GM18526 (cell line): ENCODE measurements around the gene NLRP6.

Source experiments
- POLR2A ChIP-seq: IDR thresholded peaks from 3 replicates; pipeline ENCODE4 v1.6.1; 2011; ENCODE audit not compliant: insufficient read length; ENCODE audit errors: extremely low read depth

The NLRP6 gene

DNA sequence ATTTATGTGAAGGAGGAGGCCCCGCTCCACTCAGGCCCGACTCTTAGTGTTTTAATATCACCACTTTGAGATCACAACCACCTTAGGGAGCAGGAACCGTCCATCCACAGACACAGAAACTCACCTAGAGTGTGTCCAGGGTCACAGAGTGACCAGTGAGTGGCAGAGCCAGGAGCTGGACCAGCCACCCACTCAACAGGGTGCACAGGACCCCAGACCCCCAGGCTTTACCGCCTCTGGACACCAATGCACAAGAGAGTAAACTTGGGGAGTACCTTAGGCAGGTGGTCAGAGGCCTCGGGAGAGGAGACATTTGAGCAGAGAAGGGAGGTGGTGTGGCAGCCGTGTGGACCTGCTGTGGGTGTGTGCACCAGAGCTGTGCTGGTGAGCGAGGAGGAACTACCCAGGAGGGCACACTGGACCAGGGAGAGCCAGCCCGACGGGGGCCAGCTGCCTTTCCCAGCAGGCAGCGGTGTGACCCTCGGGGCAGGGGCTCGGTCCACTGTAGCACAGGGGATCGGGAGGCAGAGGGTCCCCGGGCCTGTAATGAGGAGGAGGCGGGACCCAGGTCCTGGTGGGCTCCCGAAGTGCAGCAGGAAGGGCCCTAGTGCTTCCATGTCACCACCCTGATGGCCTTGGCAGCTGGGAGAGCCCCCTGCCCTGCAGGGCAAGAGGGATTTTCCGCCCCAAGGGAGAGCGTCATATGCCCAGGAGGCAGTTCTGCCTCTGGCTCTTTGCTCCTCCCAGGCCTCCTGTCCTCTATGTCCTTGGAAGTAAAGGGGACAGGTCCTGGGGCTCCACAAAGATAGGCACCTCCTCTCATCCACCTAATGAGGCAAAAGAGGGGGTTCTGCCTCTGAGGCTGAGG lies 7.5 kb upstream of the NLRP6 start:
- no peak for TF ChIP-seq POLR2A

DNA sequence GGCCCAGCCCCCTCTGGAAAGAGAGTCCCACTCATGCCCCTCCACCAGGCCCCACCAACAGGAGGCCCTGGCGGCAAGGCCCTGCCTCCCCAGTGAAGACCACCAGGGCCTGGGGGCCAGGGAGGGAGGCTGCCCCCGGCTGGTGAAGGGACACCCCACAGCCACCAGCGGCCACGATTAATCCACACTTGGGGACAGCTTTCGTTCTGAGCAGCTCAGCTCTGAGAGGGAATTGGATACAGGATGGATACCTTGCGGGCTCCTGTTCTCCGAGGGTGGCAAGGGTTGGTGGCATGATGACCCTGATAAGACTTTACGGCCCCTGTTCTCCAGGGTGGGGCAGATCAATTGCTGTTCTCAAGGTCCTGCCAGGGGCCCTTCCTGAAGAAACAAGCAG lies 6.9 kb upstream of the NLRP6 start:
- no peak for TF ChIP-seq POLR2A

DNA sequence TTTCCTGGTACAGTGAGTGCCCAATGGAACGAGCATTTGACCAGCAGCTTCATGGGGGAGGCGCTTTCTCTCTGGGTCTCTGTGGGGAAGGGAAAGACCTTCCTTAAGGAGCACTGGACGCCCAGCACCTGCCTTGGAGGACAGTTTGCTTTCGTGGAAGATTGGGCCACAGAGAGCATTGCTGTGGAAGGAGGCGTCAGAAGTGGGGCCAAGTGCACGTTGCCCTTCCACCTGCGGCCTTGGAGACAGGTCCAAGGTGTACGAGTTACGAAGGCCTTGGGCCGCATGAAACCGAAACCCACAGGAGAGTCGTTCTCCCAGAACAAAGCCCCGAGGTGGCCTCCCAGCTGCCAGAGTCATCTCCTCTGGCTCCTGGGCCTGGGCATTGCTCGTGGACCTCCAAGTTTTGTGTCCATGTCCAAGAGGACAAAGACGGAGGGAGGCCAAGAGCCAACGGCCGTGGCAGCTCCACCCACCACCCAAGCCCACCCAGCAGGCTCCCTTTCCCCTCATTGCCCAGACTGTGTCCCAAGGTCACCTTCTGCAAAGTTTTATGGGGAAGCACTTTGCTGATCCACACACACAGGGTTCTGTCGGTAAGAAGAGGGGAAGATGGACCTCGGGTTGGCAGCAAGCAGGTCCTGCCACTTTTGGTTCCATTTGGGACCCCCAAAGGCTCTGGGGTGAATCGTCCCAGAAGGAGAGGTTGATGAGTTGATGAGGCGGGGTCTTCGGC lies 5.8 kb upstream of the NLRP6 start:
- TF ChIP-seq POLR2A: no peak

DNA sequence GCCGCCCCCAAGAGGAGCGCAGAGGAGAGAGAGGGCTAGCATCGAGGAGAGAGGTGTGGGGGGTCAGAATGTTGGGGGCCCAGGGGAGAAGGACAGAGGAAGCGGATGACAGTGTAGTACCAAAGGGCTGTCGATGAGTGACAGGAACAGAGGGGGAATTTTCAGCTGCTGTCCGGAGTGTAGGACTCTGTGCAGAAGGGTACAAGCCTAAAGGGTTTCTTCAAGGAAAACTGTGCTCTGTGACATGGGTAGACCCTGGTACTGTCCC lies 5.3 kb upstream of the NLRP6 start:
- TF ChIP-seq POLR2A: no peak

DNA sequence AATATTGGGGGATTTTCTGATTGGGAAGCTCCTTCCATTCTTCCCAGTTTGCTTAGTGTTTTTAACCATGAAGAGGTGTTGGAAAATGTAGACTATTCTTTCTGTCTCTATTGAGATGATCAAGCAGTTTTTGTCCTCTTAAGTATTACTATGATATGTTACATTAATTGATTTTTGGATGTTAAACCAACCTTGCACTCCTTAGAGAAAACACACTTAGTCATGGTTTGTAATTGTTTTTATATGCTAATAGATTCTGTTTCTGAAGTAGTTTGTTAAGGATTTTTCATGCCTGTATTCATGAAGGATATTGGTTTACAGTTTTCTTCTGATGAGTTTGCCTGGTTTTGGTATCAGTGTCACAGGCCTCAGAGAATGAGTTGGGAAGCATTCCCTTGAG lies 2.0 kb upstream of the NLRP6 start:
- TF ChIP-seq POLR2A: no peak

DNA sequence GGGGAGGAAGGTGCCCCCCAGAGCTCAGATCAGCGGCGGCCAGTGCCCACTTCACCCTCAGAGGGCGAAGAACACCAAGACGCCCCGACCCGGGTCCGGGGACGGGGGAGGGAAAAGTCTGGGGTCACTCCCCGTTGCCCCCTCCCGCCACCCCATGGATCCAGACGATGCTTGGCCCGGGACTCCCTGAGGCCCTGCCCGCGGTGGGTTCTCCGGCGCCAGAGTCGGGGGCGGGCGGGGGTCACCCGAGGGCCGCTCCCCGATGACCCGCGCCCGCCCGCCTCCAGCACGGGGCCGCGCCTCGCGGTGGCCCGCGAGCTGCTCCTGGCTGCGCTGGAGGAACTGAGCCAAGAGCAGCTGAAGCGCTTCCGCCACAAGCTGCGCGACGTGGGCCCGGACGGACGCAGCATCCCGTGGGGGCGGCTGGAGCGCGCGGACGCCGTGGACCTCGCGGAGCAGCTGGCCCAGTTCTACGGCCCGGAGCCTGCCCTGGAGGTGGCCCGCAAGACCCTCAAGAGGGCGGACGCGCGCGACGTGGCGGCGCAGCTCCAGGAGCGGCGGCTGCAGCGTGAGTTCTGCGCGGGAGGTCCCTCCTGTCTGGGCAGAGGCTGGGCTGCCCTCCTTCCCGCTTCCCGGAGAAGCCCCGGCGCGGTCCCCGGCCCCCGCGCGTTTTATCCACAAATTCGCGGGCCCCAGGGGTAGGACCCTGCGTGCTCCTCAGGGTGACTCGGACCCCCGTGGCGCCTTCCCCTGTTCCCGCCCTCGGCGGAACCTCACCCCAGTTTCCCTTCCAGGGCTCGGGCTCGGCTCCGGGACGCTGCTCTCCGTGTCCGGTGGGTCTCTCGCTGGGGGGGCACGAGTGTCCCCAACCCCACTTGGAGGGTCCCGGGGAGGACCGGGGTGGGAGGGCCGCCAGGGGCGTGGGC lies 1.1 kb downstream of the NLRP6 start:
- TF ChIP-seq POLR2A: no peak

DNA sequence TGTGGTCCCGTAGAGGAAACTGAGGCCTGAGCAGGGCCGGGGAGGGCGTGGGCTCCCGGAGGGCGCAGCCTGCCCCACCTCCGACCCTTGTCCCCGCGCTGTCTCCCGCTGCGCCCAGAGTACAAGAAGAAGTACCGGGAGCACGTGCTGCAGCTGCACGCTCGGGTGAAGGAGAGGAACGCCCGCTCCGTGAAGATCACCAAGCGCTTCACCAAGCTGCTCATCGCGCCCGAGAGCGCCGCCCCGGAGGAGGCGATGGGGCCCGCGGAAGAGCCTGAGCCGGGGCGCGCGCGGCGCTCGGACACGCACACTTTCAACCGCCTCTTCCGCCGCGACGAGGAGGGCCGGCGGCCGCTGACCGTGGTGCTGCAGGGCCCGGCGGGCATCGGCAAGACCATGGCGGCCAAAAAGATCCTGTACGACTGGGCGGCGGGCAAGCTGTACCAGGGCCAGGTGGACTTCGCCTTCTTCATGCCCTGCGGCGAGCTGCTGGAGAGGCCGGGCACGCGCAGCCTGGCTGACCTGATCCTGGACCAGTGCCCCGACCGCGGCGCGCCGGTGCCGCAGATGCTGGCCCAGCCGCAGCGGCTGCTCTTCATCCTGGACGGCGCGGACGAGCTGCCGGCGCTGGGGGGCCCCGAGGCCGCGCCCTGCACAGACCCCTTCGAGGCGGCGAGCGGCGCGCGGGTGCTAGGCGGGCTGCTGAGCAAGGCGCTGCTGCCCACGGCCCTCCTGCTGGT lies 1.9 kb downstream of the NLRP6 start:
- TF ChIP-seq POLR2A: no peak

DNA sequence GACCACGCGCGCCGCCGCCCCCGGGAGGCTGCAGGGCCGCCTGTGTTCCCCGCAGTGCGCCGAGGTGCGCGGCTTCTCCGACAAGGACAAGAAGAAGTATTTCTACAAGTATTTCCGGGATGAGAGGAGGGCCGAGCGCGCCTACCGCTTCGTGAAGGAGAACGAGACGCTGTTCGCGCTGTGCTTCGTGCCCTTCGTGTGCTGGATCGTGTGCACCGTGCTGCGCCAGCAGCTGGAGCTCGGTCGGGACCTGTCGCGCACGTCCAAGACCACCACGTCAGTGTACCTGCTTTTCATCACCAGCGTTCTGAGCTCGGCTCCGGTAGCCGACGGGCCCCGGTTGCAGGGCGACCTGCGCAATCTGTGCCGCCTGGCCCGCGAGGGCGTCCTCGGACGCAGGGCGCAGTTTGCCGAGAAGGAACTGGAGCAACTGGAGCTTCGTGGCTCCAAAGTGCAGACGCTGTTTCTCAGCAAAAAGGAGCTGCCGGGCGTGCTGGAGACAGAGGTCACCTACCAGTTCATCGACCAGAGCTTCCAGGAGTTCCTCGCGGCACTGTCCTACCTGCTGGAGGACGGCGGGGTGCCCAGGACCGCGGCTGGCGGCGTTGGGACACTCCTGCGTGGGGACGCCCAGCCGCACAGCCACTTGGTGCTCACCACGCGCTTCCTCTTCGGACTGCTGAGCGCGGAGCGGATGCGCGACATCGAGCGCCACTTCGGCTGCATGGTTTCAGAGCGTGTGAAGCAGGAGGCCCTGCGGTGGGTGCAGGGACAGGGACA lies 2.7 kb downstream of the NLRP6 start:
- no peak for TF ChIP-seq POLR2A

DNA sequence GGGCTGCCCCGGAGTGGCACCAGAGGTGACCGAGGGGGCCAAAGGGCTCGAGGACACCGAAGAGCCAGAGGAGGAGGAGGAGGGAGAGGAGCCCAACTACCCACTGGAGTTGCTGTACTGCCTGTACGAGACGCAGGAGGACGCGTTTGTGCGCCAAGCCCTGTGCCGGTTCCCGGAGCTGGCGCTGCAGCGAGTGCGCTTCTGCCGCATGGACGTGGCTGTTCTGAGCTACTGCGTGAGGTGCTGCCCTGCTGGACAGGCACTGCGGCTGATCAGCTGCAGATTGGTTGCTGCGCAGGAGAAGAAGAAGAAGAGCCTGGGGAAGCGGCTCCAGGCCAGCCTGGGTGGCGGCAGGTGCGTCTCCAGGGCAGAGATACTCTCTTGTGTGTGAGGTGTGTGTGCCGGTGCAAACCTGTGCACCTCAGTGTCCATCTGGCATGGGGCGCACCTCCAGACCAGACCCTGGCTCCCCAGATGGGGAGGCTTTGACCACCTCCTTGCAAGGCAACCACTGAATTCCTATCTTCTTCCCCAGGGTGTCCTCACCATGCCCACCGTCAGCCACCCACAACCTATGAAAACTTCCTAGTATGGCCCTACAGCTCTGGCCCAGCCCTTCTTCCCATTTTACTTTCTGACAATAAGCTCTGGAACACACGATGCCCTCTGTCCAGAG lies 3.4 kb downstream of the NLRP6 start:
- no peak for TF ChIP-seq POLR2A

DNA sequence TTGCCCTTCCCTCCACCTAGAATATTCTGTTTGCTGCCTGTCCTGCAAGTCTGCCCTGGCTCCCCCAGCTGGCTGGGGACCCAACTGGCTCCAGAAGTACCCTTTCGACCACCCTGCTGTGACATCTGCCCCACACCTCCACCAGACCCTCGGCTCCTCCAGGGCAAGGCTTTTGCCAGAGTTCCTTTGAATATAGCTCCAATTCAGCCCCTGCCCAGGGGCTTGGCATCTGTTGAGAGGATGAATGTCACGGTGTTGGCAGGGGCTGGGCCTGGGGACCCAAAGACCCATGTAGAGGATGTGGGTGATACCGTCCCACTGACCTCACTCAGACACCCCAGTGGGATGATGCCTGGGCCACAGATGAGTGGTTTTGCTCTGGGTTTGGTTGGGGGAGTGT lies 4.0 kb downstream of the NLRP6 start:
- TF ChIP-seq POLR2A: no peak

DNA sequence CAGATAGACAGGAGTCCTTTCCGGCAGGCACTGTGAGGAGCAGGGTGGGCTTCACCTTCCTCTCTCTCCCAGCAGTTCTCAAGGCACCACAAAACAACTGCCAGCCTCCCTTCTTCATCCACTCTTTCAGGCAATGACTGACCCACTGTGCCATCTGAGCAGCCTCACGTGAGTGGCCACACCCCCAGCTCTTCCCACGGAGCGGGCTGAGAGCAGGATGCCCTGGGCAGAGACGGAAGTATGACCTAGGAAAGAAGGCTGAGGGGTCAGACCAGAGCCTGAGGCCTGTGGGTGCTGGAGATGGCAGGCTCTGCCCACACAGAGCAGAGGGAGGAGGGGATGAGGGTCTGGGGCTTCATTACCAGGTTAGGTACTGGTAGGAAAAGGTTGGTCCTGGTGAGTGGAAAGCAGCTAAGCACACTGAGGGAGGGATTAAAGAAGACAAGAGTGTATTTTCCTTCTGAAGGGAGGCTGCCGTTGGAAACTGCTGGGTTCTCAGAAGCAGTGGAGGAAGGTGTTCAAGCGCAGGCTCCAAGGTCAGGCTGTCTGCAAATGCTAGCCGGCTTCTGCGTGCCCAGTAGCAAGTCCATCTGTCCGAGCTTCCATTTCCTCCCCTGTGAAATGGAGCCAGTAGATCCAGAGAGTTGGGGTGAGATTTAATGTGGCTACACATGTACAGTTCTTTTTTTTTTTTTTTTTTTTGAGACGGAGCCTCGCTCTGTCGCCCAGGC lies 4.6 kb downstream of the NLRP6 start:
- TF ChIP-seq POLR2A: no peak

DNA sequence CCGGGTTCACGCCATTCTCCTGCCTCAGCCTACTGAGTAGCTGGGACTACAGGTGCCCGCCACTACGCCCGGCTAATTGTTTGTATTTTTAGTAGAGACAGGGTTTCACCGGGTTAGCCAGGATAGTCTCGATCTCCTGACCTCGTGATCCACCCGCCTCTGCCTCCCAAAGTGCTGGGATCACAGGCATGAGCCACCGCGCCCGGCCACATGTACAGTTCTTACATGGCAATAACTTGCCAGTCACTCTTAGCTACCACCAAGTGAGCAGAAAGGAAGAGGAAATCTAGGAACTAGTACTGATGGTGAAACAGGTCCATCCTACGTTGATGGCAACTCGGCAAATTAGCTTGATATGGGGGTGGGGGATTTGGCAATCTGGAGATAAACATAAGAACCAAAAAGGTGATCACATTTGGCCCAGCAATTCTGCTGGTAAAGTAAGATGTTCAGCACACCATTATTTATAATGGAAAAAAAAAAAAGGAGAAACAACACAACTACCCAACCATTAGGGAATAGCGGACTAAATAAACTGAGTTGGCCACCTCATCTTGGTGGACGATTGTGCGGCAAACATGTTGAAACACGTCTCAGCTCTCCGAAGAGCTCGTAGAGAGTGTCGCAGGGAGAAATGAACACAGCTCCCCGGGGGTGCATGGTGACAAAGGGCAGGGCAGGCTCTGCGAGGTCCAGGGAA lies 5.3 kb downstream of the NLRP6 start:
- no peak for TF ChIP-seq POLR2A
